Kidney (tissue), 14 donors: ENCODE measurements around the gene MXD1. TPM values are rescaled to one million over a fixed set of nuclear protein-coding genes. Genes with fewer than 3 reads are reported as not detected.
A peak's percentile ranks its signal among the peaks of the same experiment; 100 is the strongest.
"Not testable (repeated sequence)": the region's sequence is repeated elsewhere in the genome, so short reads cannot be mapped to it uniquely, and the experiment has no call there.

ENCODE experiments used
- DNase-seq, 5 donors: peaks; one replicate each; pipeline ENCODE4 v3.0.0-alpha.2; 2013 to 2020
- FAIRE-seq: peaks from 2 replicates; lab custom pipeline; 2012; peaks lifted over from hg19 to GRCh38; lab: Jason Lieb, UNC
- H3K27ac ChIP-seq, 2 donors: one replicate each; pipeline ENCODE4 v1.7.0; 2013; ENCODE audit warnings: low read depth in 2 of 2, low read length in 2 of 2, inconsistent platforms in 1 of 2
- H3K27me3 ChIP-seq: one replicate; pipeline ENCODE4 v1.7.1; 2013; ENCODE audit warnings: low read length, inconsistent platforms; ENCODE audit not compliant: control insufficient read depth, insufficient read depth
- H3K36me3 ChIP-seq, 3 donors: one replicate each; pipeline versions ENCODE4 v1.7.0 to v1.7.1; 2013; ENCODE audit warnings: low read length in 3 of 3, control low read depth in 1 of 3, inconsistent platforms in 1 of 3; ENCODE audit not compliant: insufficient read depth in 3 of 3, control insufficient read depth in 2 of 3
- H3K4me1 ChIP-seq, 3 donors: one replicate each; pipeline versions ENCODE4 v1.7.0 to v1.7.1; 2013; ENCODE audit warnings: low read length in 3 of 3, inconsistent platforms in 1 of 3, low read depth in 1 of 3; ENCODE audit not compliant: control insufficient read depth in 2 of 3, insufficient read depth in 2 of 3
- H3K4me3 ChIP-seq, 3 donors: one replicate each; pipeline versions ENCODE4 v1.7.0 to v1.8.1; 2013; ENCODE audit warnings: low read length in 3 of 3, control low read depth in 1 of 3, inconsistent platforms in 1 of 3
- H3K9ac ChIP-seq, 3 donors: one replicate each; pipeline versions ENCODE4 v1.7.0 to v1.7.1; 2013; ENCODE audit warnings: low read length in 3 of 3, control low read depth in 1 of 3, inconsistent platforms in 1 of 3
- H3K9me3 ChIP-seq, 3 donors: one replicate each; pipeline versions ENCODE4 v1.7.0 to v1.7.1; 2013; ENCODE audit warnings: low read length in 3 of 3, control low read depth in 1 of 3, inconsistent platforms in 1 of 3; ENCODE audit not compliant: control insufficient read depth in 2 of 3, insufficient read depth in 1 of 3
- CTCF ChIP-seq: IDR thresholded peaks from 3 replicates; pipeline ENCODE4 v1.5.1; 2012; ENCODE audit warnings: mild to moderate bottlenecking, moderate library complexity, borderline replicate concordance; ENCODE audit not compliant: insufficient read depth; ENCODE audit errors: extremely low read depth
- intact Hi-C: fragments of 100-400 bp; cut with DNase I; formaldehyde crosslinking; loops from one replicate; pipeline ENCODE4 v1.11.1; 2022
- polyA plus RNA-seq: library from polyadenylated mRNA; stranded (reverse); fragments of 350-450 nt; fragmentation: Illumina TruSeq; extraction: RNeasy Lipid Tissue Mini Kit (QIAGEN cat#74804); gene quantifications from one replicate; pipeline ENCODE4 v1.2.3, GENCODE V29; 2014; ENCODE audit warnings: low read depth, low replicate concordance; ENCODE audit not compliant: insufficient read depth
- total RNA-seq: library from RNA; stranded (reverse); fragmentation: NEBNext Ultra II Directional; extraction: Animal tissue kit (Norgen Biotek cat#: 25700); gene quantifications from one replicate; pipeline ENCODE4 v1.2.1, GENCODE V29; 2021
- donor health status: control.
- donor health status: control.
- donor health status: control.
- donor health status: control.
- donor health status: control.
- donor health status: DM: yes; HTN: yes; CAD: no.
- donor health status: Normal renal cell carcinoma (clear cell type).

MXD1 gene
- total and polyA plus RNA-seq, 2 donors from 2014 or later = 4.9 to 13.3 TPM

GRCh38 chr2:69948963-69949645, 34.2 kb downstream of the MXD1 start:
- no peaks in the 10 kb centered on the region for H3K9me3 ChIP-seq
- H3K4me3 ChIP-seq = no peak overlapping the region
- no peaks in the 10 kb centered on the region for H3K27me3 ChIP-seq
- no peak for TF ChIP-seq CTCF
- DNase-seq = peak in 1 of 5 donors; percentile 28
- FAIRE-seq = no peak
- no peaks in the 10 kb centered on the region for H3K36me3 ChIP-seq
- no peaks in the 10 kb centered on the region for H3K4me1 ChIP-seq
- intact Hi-C loops = no loop called here
- H3K27ac ChIP-seq = no peak overlapping the region
- no peak overlapping the region for H3K9ac ChIP-seq

- no peak overlapping the region for H3K9ac ChIP-seq
- intact Hi-C loops = no loop called here
- no peak for FAIRE-seq
- no peaks in the 10 kb centered on the region for H3K36me3 ChIP-seq
- no peaks in the 10 kb centered on the region for H3K27me3 ChIP-seq
- no peak for DNase-seq
- no peaks in the 10 kb centered on the region for H3K9me3 ChIP-seq
- no peaks in the 10 kb centered on the region for H3K4me1 ChIP-seq
- no peak overlapping the region for H3K27ac ChIP-seq
- TF ChIP-seq CTCF = no peak
- no peak overlapping the region for H3K4me3 ChIP-seq
These were observed 35.3 kb downstream of the MXD1 start for GRCh38 chr2:69950241-69950640.

- H3K4me3 ChIP-seq, FAIRE-seq, H3K27me3 ChIP-seq, H3K36me3 ChIP-seq, H3K9me3 ChIP-seq, DNase-seq, H3K9ac ChIP-seq, H3K27ac ChIP-seq, H3K4me1 ChIP-seq, intact Hi-C loops: not testable (repeated sequence)
These were observed 35.8 kb downstream of the MXD1 start for GRCh38 chr2:69950671-69951070.

- no peaks in the 10 kb centered on the region for H3K9me3 ChIP-seq
- H3K27me3 ChIP-seq = no peaks in the 10 kb centered on the region
- H3K27ac ChIP-seq = no peak overlapping the region
- H3K4me3 ChIP-seq = no peak overlapping the region
- FAIRE-seq (no peak), DNase-seq (no peak)
- intact Hi-C loops = no loop called here
- H3K9ac ChIP-seq = no peak overlapping the region
- no peak for TF ChIP-seq CTCF
- no peaks in the 10 kb centered on the region for H3K36me3 ChIP-seq
- H3K4me1 ChIP-seq = no peaks in the 10 kb centered on the region
These were observed 37.6 kb downstream of the MXD1 start for GRCh38 chr2:69952336-69953115.
